H9 (cell line): ENCODE data around the gene ANK2. TPM values are rescaled to one million over a fixed set of nuclear protein-coding genes. Genes with fewer than 3 reads are reported as not detected.

ENCODE experiments used
- DNase-seq: peaks from one replicate; pipeline ENCODE4 v3.0.0-alpha.2; 2017
- H2AFZ ChIP-seq: one replicate; pipeline ENCODE4 v1.6.1; 2013; ENCODE audit warnings: mild to moderate bottlenecking, low read length, control low read depth, moderate library complexity
- H2AK5ac ChIP-seq: 2 replicates; pipeline ENCODE4 v1.6.1; 2013; ENCODE audit warnings: low read length, control low read depth, mixed read lengths; ENCODE audit not compliant: insufficient read length
- H2BK120ac ChIP-seq: one replicate; pipeline ENCODE4 v1.6.1; 2013; ENCODE audit warnings: low read depth, mild to moderate bottlenecking, low read length, control low read depth, inconsistent platforms; ENCODE audit not compliant: poor library complexity, severe bottlenecking
- H2BK12ac ChIP-seq: 2 replicates; pipeline ENCODE4 v1.6.1; 2013; ENCODE audit warnings: low read length, control low read depth, mixed read lengths, low read depth; ENCODE audit not compliant: insufficient read length
- H2BK15ac ChIP-seq: 2 replicates; pipeline ENCODE4 v1.6.1; 2013; ENCODE audit warnings: low read depth, low read length, control low read depth
- H2BK20ac ChIP-seq: one replicate; pipeline ENCODE4 v1.6.1; 2013; ENCODE audit warnings: low read depth, mild to moderate bottlenecking, low read length, control low read depth, inconsistent platforms; ENCODE audit not compliant: poor library complexity, severe bottlenecking
- H2BK5ac ChIP-seq: 2 replicates; pipeline ENCODE4 v1.6.1; 2013; ENCODE audit warnings: low read length, control low read depth, mixed read lengths; ENCODE audit not compliant: insufficient read length
- H3K14ac ChIP-seq: 2 replicates; pipeline ENCODE4 v1.6.1; 2013; ENCODE audit warnings: low read length, control low read depth; ENCODE audit not compliant: insufficient read depth
- H3K18ac ChIP-seq: 2 replicates; pipeline ENCODE4 v1.6.1; 2013; ENCODE audit warnings: low read depth, mild to moderate bottlenecking, mixed read lengths, low read length, control low read depth; ENCODE audit not compliant: insufficient read length
- H3K23ac ChIP-seq: 2 replicates; pipeline ENCODE4 v1.6.1; 2013; ENCODE audit warnings: low read length, control low read depth, mixed read lengths, low read depth; ENCODE audit not compliant: insufficient read length
- H3K23me2 ChIP-seq: 2 replicates; pipeline ENCODE4 v1.6.1; 2013; ENCODE audit warnings: low read depth, mild to moderate bottlenecking, mixed read lengths, low read length, control low read depth; ENCODE audit not compliant: insufficient read length, poor library complexity, severe bottlenecking
- H3K27ac ChIP-seq: 2 replicates; pipeline ENCODE4 v1.5.1; 2013; ENCODE audit warnings: low read length, control low read depth, mixed read lengths, low read depth; ENCODE audit not compliant: insufficient read length
- H3K27me3 ChIP-seq: 2 replicates; pipeline ENCODE4 v1.6.1; 2013; ENCODE audit warnings: low read length, control low read depth, inconsistent platforms; ENCODE audit not compliant: insufficient read depth
- H3K4ac ChIP-seq: 2 replicates; pipeline ENCODE4 v1.6.1; 2013; ENCODE audit warnings: low read depth, mild to moderate bottlenecking, control low read depth, inconsistent platforms, low read length, moderate library complexity
- H3K4me1 ChIP-seq: 2 replicates; pipeline ENCODE4 v1.6.1; 2013; ENCODE audit warnings: low read length, control low read depth, inconsistent platforms; ENCODE audit not compliant: insufficient read depth
- H3K4me2 ChIP-seq: 2 replicates; pipeline ENCODE4 v1.6.1; 2013; ENCODE audit warnings: low read length, control low read depth, mixed read lengths; ENCODE audit not compliant: insufficient read length, insufficient read depth
- H3K56ac ChIP-seq: 2 replicates; pipeline ENCODE4 v1.6.1; 2013; ENCODE audit warnings: low read depth, mild to moderate bottlenecking, mixed read lengths, low read length, control low read depth; ENCODE audit not compliant: insufficient read length
- H3K79me1 ChIP-seq: 2 replicates; pipeline ENCODE4 v1.6.1; 2013; ENCODE audit warnings: low read depth, mild to moderate bottlenecking, moderate library complexity, low read length, control low read depth, inconsistent platforms; ENCODE audit not compliant: insufficient read depth, poor library complexity, severe bottlenecking
- H3K79me2 ChIP-seq: 2 replicates; pipeline ENCODE4 v1.6.1; 2013; ENCODE audit warnings: low read length, control low read depth, inconsistent platforms; ENCODE audit not compliant: insufficient read depth
- H3K9ac ChIP-seq: 2 replicates; pipeline ENCODE4 v1.6.1; 2013; ENCODE audit warnings: low read length, control low read depth, mixed read lengths; ENCODE audit not compliant: insufficient read length; ENCODE audit errors: extremely low read depth
- H3K9me3 ChIP-seq: one replicate; pipeline ENCODE4 v1.6.1; 2013; ENCODE audit warnings: low read depth, low read length, inconsistent platforms; ENCODE audit not compliant: control insufficient read depth
- H3T11ph ChIP-seq: one replicate; pipeline ENCODE4 v1.6.1; 2013; ENCODE audit warnings: mild to moderate bottlenecking, low read length, control low read depth, inconsistent platforms
- H4K20me1 ChIP-seq: one replicate; pipeline ENCODE4 v1.6.1; 2013; ENCODE audit not compliant: control insufficient read depth, insufficient read length, insufficient read depth
- H4K5ac ChIP-seq: 2 replicates; pipeline ENCODE4 v1.6.1; 2013; ENCODE audit warnings: low read depth, mild to moderate bottlenecking, mixed read lengths, low read length, control low read depth; ENCODE audit not compliant: insufficient read length
- H4K8ac ChIP-seq: replicated peaks from 2 replicates; pipeline ENCODE4 v1.6.1; 2013; ENCODE audit warnings: low read length, control low read depth, mixed read lengths, low read depth; ENCODE audit not compliant: insufficient read length
- H4K91ac ChIP-seq: 2 replicates; pipeline ENCODE4 v1.6.1; 2013; ENCODE audit warnings: low read depth, mild to moderate bottlenecking, moderate library complexity, mixed read lengths, low read length, control low read depth; ENCODE audit not compliant: insufficient read length
- H3K27ac Mint-ChIP-seq, 3 experiments: 2 replicates in 2 of 3; 3 replicates in 1 of 3; pipeline ENCODE4 v1.8.0; 2020 to 2021; ENCODE audit warnings: mixed read lengths in 3 of 3, mild to moderate bottlenecking in 1 of 3, moderate library complexity in 1 of 3
- H3K27me3 Mint-ChIP-seq: 2 replicates; pipeline ENCODE4 v1.8.0; 2021; ENCODE audit warnings: low read depth, mild to moderate bottlenecking, moderate library complexity, mixed read lengths
- H3K36me3 Mint-ChIP-seq, 3 experiments: 2 replicates in 2 of 3; 3 replicates in 1 of 3; pipeline ENCODE4 v1.8.0; 2020 to 2021; ENCODE audit warnings: low read depth in 3 of 3, mixed read lengths in 3 of 3; ENCODE audit not compliant: insufficient read depth in 1 of 3
- H3K4me1 Mint-ChIP-seq, 2 experiments: 2 replicates each; pipeline ENCODE4 v1.8.0; 2020; ENCODE audit warnings: mixed read lengths in 2 of 2
- H3K4me3 Mint-ChIP-seq, 2 experiments: 2 replicates in 1 of 2; 3 replicates in 1 of 2; pipeline ENCODE4 v1.8.0; 2020 to 2021; ENCODE audit warnings: mild to moderate bottlenecking in 2 of 2, mixed read lengths in 2 of 2, moderate library complexity in 1 of 2
- H3K9me3 Mint-ChIP-seq, 2 experiments: 2 replicates in 1 of 2; 3 replicates in 1 of 2; pipeline ENCODE4 v1.8.0; 2020; ENCODE audit warnings: mild to moderate bottlenecking in 2 of 2, mixed read lengths in 2 of 2, moderate library complexity in 1 of 2
- CTCF ChIP-seq: fragments of 200-600 bp; sonication (generic); conservative IDR thresholded peaks from 3 replicates; pipeline ENCODE4 v1.8.0; 2021; ENCODE audit warnings: antibody characterized with exemption, mild to moderate bottlenecking
- WGBS: extraction: QIAGEN DNeasy Blood & Tissue Kit; methylation state at CpG from one replicate; pipeline ENCODE4 v1.1.7; 2013; ENCODE audit warnings: missing lambda C conversion rate, low lambda C conversion rate, mixed read lengths; ENCODE audit not compliant: insufficient read length; ENCODE audit errors: extremely low coverage; 5-methylcytosine and 5-hydroxymethylcytosine counted together
- total RNA-seq: library from RNA; stranded (reverse); gene quantifications from 2 replicates; pipeline ENCODE4 v1.2.1, GENCODE V29; 2021

ANK2 gene
- total RNA-seq, 1 experiment from 2014 or later: 36.8 TPM

- Histone ChIP-seq H3K4me1 (peaks cover 6% of the 10 kb centered on the region; the same call in 1 of the 2 replicates), H3K4me2 (no peak overlapping the region), H2AK5ac (no peak overlapping the region), H3K4ac (no peak overlapping the region), H3T11ph (no peak overlapping the region), H4K5ac (no peak overlapping the region), H3K18ac (no peak overlapping the region), H3K9ac (no peak overlapping the region), H2AFZ (no peak overlapping the region), H3K14ac (no peak overlapping the region), H4K20me1 (no peaks in the 10 kb centered on the region), H2BK15ac (no peak overlapping the region), H3K9me3 (no peaks in the 10 kb centered on the region), H4K91ac (no peak overlapping the region), H2BK12ac (no peak overlapping the region), H3K23me2 (no peaks in the 10 kb centered on the region), H3K27ac (no peak overlapping the region), H2BK5ac (no peak overlapping the region), H3K79me2 (no peaks in the 10 kb centered on the region), H4K8ac (no peak overlapping the region), H3K23ac (no peak overlapping the region), H2BK120ac (no peak overlapping the region), H3K56ac (no peak overlapping the region), H3K79me1 (no peaks in the 10 kb centered on the region), H3K27me3 (no peaks in the 10 kb centered on the region), H2BK20ac (no peak overlapping the region)
- DNase-seq: no peak
- H3K9me3 Mint-ChIP-seq: no peaks in the 10 kb centered on the region
- TF ChIP-seq CTCF: no peak
- peak overlapping the region in 1 of 3 experiments; percentile 66; a peak in 3 of 7 replicates for H3K27ac Mint-ChIP-seq
- H3K4me1 Mint-ChIP-seq: peaks cover 21 to 24% of the 10 kb centered on the region in 2 experiments
- no CpG with 5 or more reads among the region's 9 CpGs for WGBS
- H3K4me3 Mint-ChIP-seq: no peak overlapping the region
- H3K36me3 Mint-ChIP-seq: peaks cover 0 to 4% (median 0%) of the 10 kb centered on the region in 3 experiments; a peak in 3 of 7 replicates
- no peaks in the 10 kb centered on the region for H3K27me3 Mint-ChIP-seq
These were observed 3.0 kb downstream of the ANK2 start for GRCh38 chr4:113052379-113052951.
